Neural crest cell (in vitro differentiated cells): ENCODE results near the gene NDUFAF8. TPM values are rescaled to one million over a fixed set of nuclear protein-coding genes. Genes with fewer than 3 reads are reported as not detected.

ENCODE experiments used
- DNase-seq: peaks from one replicate; pipeline ENCODE4 v3.0.0; 2021; ENCODE audit warnings: low read depth, mixed read lengths, low spot score
- H3K27ac Mint-ChIP-seq: one replicate; pipeline ENCODE4 v1.8.0; 2021; ENCODE audit warnings: mild to moderate bottlenecking, mixed read lengths; ENCODE audit not compliant: unreplicated experiment
- H3K27me3 Mint-ChIP-seq: 2 replicates; pipeline ENCODE4 v1.8.0; 2021; ENCODE audit warnings: low read depth, mild to moderate bottlenecking, mixed read lengths
- H3K36me3 Mint-ChIP-seq: 2 replicates; pipeline ENCODE4 v1.8.0; 2021; ENCODE audit warnings: low read depth, mild to moderate bottlenecking, mixed read lengths
- H3K4me1 Mint-ChIP-seq: 2 replicates; pipeline ENCODE4 v1.8.0; 2021; ENCODE audit warnings: mixed read lengths
- H3K4me3 Mint-ChIP-seq: one replicate; pipeline ENCODE4 v1.8.0; 2021; ENCODE audit warnings: mild to moderate bottlenecking, mixed read lengths
- H3K9me3 Mint-ChIP-seq: 2 replicates; pipeline ENCODE4 v1.8.0; 2021; ENCODE audit warnings: mixed read lengths
- CTCF ChIP-seq: fragments of 200-600 bp; sonication (generic); conservative IDR thresholded peaks from 2 replicates; pipeline ENCODE4 v1.5.0; 2021; ENCODE audit warnings: antibody characterized with exemption, mild to moderate bottlenecking
- total RNA-seq: library from RNA; stranded (reverse); gene quantifications from 2 replicates; pipeline ENCODE4 v1.2.1, GENCODE V29; 2021

Gene NDUFAF8
- total RNA-seq, 1 donor from 2014 or later: 54.5 TPM

DNA sequence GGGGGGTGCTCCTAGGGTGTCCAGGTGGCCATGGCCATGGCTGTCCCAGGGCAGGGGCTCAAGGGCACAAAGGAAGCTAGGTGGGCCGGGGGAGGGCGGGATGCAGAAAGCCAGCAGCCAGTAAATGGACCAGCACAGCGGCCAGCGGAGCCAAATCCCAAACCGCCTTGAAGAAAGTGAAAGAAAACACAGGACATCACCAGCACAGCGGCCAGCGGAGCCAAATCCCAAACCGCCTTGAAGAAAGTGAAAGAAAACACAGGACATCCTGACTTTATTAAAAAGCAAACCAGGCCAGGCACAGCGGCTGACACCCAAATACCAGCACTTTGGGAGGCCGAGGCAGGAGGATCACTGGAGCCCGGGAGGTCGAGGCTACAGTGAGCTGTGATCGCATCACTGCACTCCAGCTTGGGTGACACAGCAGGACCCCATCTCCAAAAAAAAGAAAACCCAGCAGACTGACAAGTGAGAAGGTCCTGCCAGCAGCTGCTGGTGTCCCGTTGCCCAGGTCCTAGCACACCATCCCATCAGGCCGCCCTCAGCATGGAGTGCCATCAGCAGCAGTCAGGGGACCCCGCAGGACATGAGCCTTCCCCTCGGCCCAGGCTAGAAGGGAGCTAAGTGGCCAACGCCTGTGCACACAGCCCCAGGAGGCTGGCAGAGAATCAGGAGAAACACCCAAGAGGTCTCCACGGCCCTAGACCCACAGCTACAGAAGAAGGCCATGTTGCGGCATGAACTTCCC, 39.0 kb downstream of the NDUFAF8 start:
- no peak for TF ChIP-seq CTCF
- no peak overlapping the region for H3K4me3 Mint-ChIP-seq

DNA sequence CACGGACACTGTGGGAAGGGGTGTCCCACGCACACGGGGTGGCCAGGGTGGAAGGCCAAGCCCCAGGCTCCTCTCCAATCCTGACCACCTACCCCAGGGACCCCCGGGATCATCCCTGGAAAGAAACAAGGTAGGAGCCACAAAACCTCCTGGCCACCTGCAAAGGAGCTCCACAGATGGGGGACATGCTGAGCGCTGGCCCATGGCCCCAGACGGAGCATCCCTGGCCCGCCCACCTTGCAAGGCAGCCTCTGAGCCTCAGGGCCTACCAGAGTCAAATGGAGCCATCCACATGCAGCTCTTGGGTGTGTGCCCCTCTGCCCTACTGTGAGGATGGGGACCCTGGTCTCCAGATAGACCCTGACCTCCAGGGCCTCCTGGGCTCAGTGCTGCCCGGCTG, 39.7 kb downstream of the NDUFAF8 start:
- Mint-ChIP-seq H3K27ac (no peak overlapping the region), H3K36me3 (peaks cover 3% of the 10 kb centered on the region), H3K4me3 (no peak overlapping the region), H3K9me3 (no peaks in the 10 kb centered on the region), H3K27me3 (no peaks in the 10 kb centered on the region), H3K4me1 (no peaks in the 10 kb centered on the region)
- no peak for DNase-seq
- no peak for TF ChIP-seq CTCF

More for the DNA sequence above, 39.0 kb downstream of the NDUFAF8 start:
- no peaks in the 10 kb centered on the region for H3K27me3 Mint-ChIP-seq
- DNase-seq: no peak
- no peaks in the 10 kb centered on the region for H3K9me3 Mint-ChIP-seq
- peak overlapping the region; percentile 67 for H3K27ac Mint-ChIP-seq
- H3K36me3 Mint-ChIP-seq: peaks cover 3% of the 10 kb centered on the region
- no peaks in the 10 kb centered on the region for H3K4me1 Mint-ChIP-seq

- Mint-ChIP-seq H3K4me3 (no peak overlapping the region), H3K4me1 (no peaks in the 10 kb centered on the region), H3K27ac (no peak overlapping the region)
Observed at GRCh38 chr17:81279278-81280275, 40.5 kb downstream of the NDUFAF8 start.

GRCh38 chr17:81280571-81280970, 41.5 kb downstream of the NDUFAF8 start:
- Mint-ChIP-seq H3K27me3 (no peaks in the 10 kb centered on the region), H3K4me3 (no peak overlapping the region), H3K36me3 (peaks cover 3% of the 10 kb centered on the region), H3K27ac (no peak overlapping the region), H3K9me3 (no peaks in the 10 kb centered on the region), H3K4me1 (peaks cover 9% of the 10 kb centered on the region)
- no peak for TF ChIP-seq CTCF
- no peak for DNase-seq

More at GRCh38 chr17:81279278-81280275, 40.5 kb downstream of the NDUFAF8 start:
- no peak for TF ChIP-seq CTCF
- Mint-ChIP-seq H3K36me3 (peaks cover 3% of the 10 kb centered on the region), H3K27me3 (no peaks in the 10 kb centered on the region), H3K9me3 (no peaks in the 10 kb centered on the region)
- DNase-seq: no peak

DNA sequence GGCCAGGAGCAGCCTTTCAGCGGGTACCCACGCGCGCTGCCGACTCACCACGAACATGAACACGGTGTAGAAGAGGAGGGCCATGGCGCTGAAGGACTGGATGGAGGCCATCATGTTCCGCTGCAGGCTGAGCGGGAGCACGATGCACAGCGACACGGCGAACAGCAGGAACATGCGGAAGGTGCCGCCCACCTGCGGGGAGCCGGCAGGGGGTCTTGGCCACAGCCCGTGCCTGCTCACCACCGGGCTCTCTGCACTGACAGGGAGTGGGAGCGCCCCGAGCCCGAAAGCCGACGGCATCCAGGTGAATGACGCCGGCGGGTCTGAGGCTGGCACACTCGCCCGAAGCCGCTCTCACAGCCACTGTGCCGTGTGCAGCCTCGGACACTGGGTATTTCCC, 43.0 kb downstream of the NDUFAF8 start:
- H3K36me3 Mint-ChIP-seq: no peaks in the 10 kb centered on the region
- no peak for TF ChIP-seq CTCF
- H3K4me1 Mint-ChIP-seq: peaks cover 11% of the 10 kb centered on the region

More for the DNA sequence above, 43.0 kb downstream of the NDUFAF8 start:
- H3K27ac Mint-ChIP-seq: no peak overlapping the region
- DNase-seq: no peak
- no peaks in the 10 kb centered on the region for H3K9me3 Mint-ChIP-seq
- no peaks in the 10 kb centered on the region for H3K27me3 Mint-ChIP-seq
- H3K4me3 Mint-ChIP-seq: no peak overlapping the region
